Sigmoid colon (tissue), 4 donors: ENCODE results near the gene MACROH2A1.

ENCODE experiments used
- CTCF ChIP-seq, 4 experiments: fragments of 450-650 bp in 3 of 4; fragments of 200-600 bp in 1 of 4; IDR thresholded peaks; one replicate each; pipeline ENCODE4 v1.5.1; 2016 to 2019; ENCODE audit warnings: antibody characterized with exemption in 4 of 4, mild to moderate bottlenecking in 3 of 4, moderate library complexity in 2 of 4
- POLR2AphosphoS5 ChIP-seq, 4 donors: sonication (generic); formaldehyde crosslinking; IDR thresholded peaks; one replicate each; pipeline ENCODE4 v1.6.1; 2017; ENCODE audit warnings: antibody characterized with exemption in 4 of 4

- TF ChIP-seq POLR2AphosphoS5 (IDR thresholded peaks at IDR 0.05) (no peak), CTCF (IDR thresholded peaks at IDR 0.05) (no peak)
Measured at GRCh38 chr5:135309391-135310327, 89.4 kb downstream of the MACROH2A1 start.
